ENCODE measurements around the gene ATP8A2.

GRCh38 chr13:25770601-25771000 is 398.8 kb downstream of the ATP8A2 start:
- TF ChIP-seq CTCF (IDR thresholded peaks at IDR 0.05; ENCODE audit: low read depth, low read length) (no peak), MAX (IDR thresholded peaks at IDR 0.05; ENCODE audit: low read depth, low read length) (no peak)

Measured in NB4 (cell line).